Vagina (tissue), 2 donors: ENCODE data around the gene YBX1. TPM values are rescaled to one million over a fixed set of nuclear protein-coding genes. Genes with fewer than 3 reads are reported as not detected.

Experiments
- DNase-seq, 2 donors: peaks; one replicate each; pipeline ENCODE4 v3.0.0-alpha.2; 2017; ENCODE audit errors: extremely low spot score in 2 of 2
- H3K27ac ChIP-seq: fragments of 200-600 bp; sonication (generic); one replicate; pipeline ENCODE4 v1.5.1; 2019
- H3K27me3 ChIP-seq: fragments of 200-600 bp; sonication (generic); one replicate; pipeline ENCODE4 v1.5.1; 2019
- H3K36me3 ChIP-seq, 2 donors: fragments of 200-600 bp; sonication (generic); one replicate each; pipeline ENCODE4 v1.5.1; 2017 to 2019
- H3K4me1 ChIP-seq: fragments of 200-600 bp; sonication (generic); one replicate; pipeline ENCODE4 v1.5.1; 2019
- H3K4me3 ChIP-seq, 2 donors: fragments of 200-600 bp; sonication (generic); 1 replicate in 1 of 2; 2 replicates in 1 of 2; pipeline ENCODE4 v1.5.1; 2016 to 2019
- H3K9me3 ChIP-seq: fragments of 200-600 bp; sonication (generic); one replicate; pipeline ENCODE4 v1.5.1; 2019
- POLR2A ChIP-seq, 2 donors: fragments of 450-650 bp; IDR thresholded peaks; one replicate each; pipeline ENCODE4 v1.6.1; 2017; ENCODE audit warnings: antibody characterized with exemption in 2 of 2, mild to moderate bottlenecking in 2 of 2, moderate library complexity in 2 of 2
- POLR2AphosphoS5 ChIP-seq, 2 donors: sonication (generic); formaldehyde crosslinking; IDR thresholded peaks; one replicate each; pipeline ENCODE4 v1.9.0; 2017; ENCODE audit warnings: antibody characterized with exemption in 2 of 2, mild to moderate bottlenecking in 2 of 2, low read depth in 1 of 2; ENCODE audit not compliant: insufficient read depth in 1 of 2
- intact Hi-C: fragments of 100-400 bp; cut with DNase I; formaldehyde crosslinking; loops from one replicate; pipeline ENCODE4 v1.15.1; 2023
- total RNA-seq: library from RNA; depleted of rRNA; stranded (reverse); fragments of >200 nt; gene quantifications from one replicate; pipeline ENCODE4 v1.2.3, GENCODE V29; 2016
- TF ChIP-seq, protein P1 (sequence below), 3 experiments: fragments of 450-650 bp in 2 of 3; fragments of 200-600 bp in 1 of 3; sonication (generic) in 1 of 3; IDR thresholded peaks; one replicate each; pipeline ENCODE4 v1.5.1; 2017 to 2019; ENCODE audit warnings: antibody characterized with exemption in 3 of 3, mild to moderate bottlenecking in 2 of 3, moderate library complexity in 2 of 3

Gene YBX1
- total RNA-seq, 1 donor from 2014 or later: 397 TPM

DNA sequence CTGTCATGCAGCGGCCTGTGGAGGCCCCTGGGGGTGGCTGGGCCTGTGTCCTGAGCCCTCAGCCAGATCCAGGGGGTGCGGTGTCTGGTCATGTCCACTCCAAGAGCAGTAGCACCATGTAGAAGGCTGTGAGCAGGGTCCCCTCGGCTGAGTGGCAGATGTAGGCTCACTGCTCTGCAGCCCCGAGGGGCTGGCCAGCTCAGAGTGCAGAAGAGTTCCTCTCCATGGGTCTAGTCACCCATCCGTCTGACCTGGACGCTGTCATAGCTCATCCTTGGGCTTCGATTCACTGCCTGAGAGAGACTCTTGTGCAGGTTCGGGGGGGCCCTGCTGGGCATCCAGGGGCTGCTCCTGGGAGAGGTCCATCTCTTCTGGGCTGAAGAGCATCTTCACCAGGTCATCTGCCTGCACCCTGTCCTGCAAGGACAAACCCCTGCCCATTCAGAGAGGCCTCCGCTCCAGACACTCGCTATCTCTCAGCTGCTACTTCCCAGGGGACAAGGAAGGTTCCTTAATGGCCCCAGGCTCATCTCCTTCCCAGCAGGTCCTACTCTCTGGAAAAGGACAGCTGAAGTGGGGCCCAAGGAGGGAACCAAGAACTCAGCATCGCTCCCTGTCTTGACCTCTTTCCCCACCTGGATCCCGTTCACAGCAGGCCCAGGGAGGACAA, 64.4 kb downstream of the YBX1 start:
- peaks cover 0 to 28% of the 10 kb centered on the region in 2 donors for H3K36me3 ChIP-seq
- no peak overlapping the region for H3K4me3 ChIP-seq
- no peak for DNase-seq
- peaks cover 7% of the 10 kb centered on the region for H3K4me1 ChIP-seq
- intact Hi-C loops: no loop called here
- no peak overlapping the region for H3K27ac ChIP-seq
- no peaks in the 10 kb centered on the region for H3K27me3 ChIP-seq
- H3K9me3 ChIP-seq: no peaks in the 10 kb centered on the region
- TF ChIP-seq, protein P1, sequence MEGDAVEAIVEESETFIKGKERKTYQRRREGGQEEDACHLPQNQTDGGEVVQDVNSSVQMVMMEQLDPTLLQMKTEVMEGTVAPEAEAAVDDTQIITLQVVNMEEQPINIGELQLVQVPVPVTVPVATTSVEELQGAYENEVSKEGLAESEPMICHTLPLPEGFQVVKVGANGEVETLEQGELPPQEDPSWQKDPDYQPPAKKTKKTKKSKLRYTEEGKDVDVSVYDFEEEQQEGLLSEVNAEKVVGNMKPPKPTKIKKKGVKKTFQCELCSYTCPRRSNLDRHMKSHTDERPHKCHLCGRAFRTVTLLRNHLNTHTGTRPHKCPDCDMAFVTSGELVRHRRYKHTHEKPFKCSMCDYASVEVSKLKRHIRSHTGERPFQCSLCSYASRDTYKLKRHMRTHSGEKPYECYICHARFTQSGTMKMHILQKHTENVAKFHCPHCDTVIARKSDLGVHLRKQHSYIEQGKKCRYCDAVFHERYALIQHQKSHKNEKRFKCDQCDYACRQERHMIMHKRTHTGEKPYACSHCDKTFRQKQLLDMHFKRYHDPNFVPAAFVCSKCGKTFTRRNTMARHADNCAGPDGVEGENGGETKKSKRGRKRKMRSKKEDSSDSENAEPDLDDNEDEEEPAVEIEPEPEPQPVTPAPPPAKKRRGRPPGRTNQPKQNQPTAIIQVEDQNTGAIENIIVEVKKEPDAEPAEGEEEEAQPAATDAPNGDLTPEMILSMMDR (IDR thresholded peaks at IDR 0.05): no peak
- TF ChIP-seq POLR2A (IDR thresholded peaks at IDR 0.05): no peak
- no peak for TF ChIP-seq POLR2AphosphoS5 (IDR thresholded peaks at IDR 0.05; ENCODE audit: insufficient read depth in 1 of 2, low read depth in 1 of 2)

DNA sequence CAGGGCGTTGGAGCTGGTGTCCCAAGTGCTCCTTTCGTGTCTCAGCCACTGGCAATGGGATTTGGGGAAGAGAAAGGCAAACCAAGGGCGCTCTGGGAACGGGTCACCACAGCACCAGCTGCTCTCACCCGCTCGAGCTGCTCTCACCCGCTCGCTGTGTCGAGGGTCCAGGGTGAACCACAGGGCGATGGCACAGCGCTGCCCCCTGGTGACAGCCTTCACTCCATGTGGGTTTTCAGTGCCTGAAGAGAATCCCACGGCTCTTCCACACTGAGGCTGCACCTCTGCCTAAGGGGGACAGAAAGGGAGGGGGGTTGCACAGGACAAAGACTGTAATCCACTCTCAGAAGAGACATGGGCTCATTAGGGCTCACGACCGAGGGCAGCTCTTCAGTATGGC, 64.9 kb downstream of the YBX1 start:
- H3K4me1 ChIP-seq: peaks cover 4% of the 10 kb centered on the region
- H3K36me3 ChIP-seq: peaks cover 0 to 34% of the 10 kb centered on the region in 2 donors
- no peaks in the 10 kb centered on the region for H3K9me3 ChIP-seq
- H3K4me3 ChIP-seq: no peak overlapping the region
- TF ChIP-seq, protein P1 (IDR thresholded peaks at IDR 0.05): peak; percentile 14 to 50 (median 37)
- TF ChIP-seq POLR2AphosphoS5 (IDR thresholded peaks at IDR 0.05; ENCODE audit: insufficient read depth in 1 of 2, low read depth in 1 of 2) (peak in 1 of 2 donors; percentile 15), POLR2A (IDR thresholded peaks at IDR 0.05) (no peak)
- H3K27ac ChIP-seq: no peak overlapping the region
- DNase-seq: no peak
- no peaks in the 10 kb centered on the region for H3K27me3 ChIP-seq
- intact Hi-C loops: no loop called here

DNA sequence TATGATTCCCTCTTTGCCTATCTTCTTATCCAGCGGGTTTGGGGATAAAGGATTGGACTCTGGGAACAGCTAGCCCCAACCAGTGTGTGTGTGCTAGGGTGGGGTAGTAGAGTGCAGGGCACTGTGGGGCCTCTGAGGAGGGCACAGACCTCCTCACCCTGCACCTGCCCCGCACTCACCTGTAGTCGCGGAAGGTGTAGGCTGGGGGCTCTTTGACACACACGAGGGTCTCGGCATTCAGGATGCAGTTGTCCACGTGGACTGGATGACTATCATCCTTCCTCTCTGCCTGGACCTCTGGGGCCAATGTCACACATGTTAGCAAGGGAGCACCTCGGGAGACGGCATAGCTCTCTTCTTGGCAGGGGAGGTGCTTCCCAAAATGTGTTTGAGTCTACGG, 65.8 kb downstream of the YBX1 start:
- Histone ChIP-seq H3K9me3 (no peaks in the 10 kb centered on the region), H3K36me3 (peaks cover 0 to 40% of the 10 kb centered on the region in 2 donors), H3K27me3 (no peaks in the 10 kb centered on the region), H3K4me1 (no peaks in the 10 kb centered on the region), H3K27ac (no peak overlapping the region), H3K4me3 (no peak overlapping the region)
- intact Hi-C loops: no loop called here
- no peak for DNase-seq
- TF ChIP-seq, protein P1 (IDR thresholded peaks at IDR 0.05): no peak
- no peak for TF ChIP-seq POLR2A (IDR thresholded peaks at IDR 0.05)
- TF ChIP-seq POLR2AphosphoS5 (IDR thresholded peaks at IDR 0.05; ENCODE audit: insufficient read depth in 1 of 2, low read depth in 1 of 2): no peak

DNA sequence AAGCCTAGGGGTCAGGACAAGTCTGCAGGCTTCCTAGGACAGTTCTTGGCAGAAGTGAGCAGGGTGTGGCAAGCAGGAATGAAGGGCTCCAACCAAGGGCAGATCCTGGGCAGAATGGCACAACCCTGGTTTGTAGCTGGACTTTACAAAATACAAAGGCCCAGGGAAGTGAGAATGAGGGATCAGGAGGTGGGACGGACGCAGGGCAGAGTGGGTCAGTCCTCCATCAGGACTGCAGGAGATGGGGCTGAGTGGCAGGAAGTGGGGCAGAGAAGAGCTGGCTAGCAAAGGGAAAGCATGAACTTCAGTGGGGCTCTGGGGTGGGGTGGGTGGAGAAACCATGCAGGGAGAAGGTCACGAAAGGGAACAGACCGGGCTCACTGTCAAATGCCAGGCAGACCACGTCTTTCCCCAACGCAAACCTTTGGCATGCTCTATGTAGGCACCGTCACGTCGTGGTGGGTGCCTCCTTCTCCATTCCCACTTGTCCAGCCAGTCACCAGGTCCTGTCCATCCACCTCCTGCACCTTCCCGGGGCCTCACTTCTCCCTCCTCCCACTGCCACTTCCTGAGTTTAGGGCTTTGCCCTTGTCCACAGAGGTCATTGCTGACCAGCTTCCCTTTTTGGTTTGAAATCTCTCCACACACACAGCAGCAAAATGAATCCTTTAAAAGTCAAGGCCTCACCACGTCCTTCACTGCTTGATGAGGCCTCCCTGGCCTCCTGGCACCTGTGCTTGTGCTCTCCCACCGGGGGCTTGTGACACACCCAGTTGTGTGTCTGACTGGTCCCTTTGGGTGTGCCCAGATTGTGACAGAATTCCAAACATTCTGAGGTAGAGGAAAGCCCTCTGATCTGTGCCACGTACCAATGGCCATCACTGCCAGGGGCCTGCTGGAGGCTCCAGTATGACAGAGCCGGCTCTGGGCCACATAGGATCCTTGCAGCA, 66.5 kb downstream of the YBX1 start:
- Histone ChIP-seq H3K36me3 (peaks cover 0 to 40% of the 10 kb centered on the region in 2 donors), H3K27ac (no peak overlapping the region), H3K27me3 (no peaks in the 10 kb centered on the region), H3K9me3 (no peaks in the 10 kb centered on the region), H3K4me1 (no peaks in the 10 kb centered on the region), H3K4me3 (no peak overlapping the region)
- no peak for DNase-seq
- TF ChIP-seq POLR2AphosphoS5 (IDR thresholded peaks at IDR 0.05; ENCODE audit: insufficient read depth in 1 of 2, low read depth in 1 of 2) (no peak), POLR2A (IDR thresholded peaks at IDR 0.05) (no peak)
- TF ChIP-seq, protein P1 (IDR thresholded peaks at IDR 0.05): no peak
- intact Hi-C loops: no loop called here
